Measurements from ENCODE around the gene ERCC8. TPM values are rescaled to one million over a fixed set of nuclear protein-coding genes. Genes with fewer than 3 reads are reported as not detected.
A peak's percentile ranks its signal among the peaks of the same experiment; 100 is the strongest.

ERCC8 gene
- total and polyA plus RNA-seq, 11 donors, result 3.0 to 10.1 (median 6.1) TPM

DNA sequence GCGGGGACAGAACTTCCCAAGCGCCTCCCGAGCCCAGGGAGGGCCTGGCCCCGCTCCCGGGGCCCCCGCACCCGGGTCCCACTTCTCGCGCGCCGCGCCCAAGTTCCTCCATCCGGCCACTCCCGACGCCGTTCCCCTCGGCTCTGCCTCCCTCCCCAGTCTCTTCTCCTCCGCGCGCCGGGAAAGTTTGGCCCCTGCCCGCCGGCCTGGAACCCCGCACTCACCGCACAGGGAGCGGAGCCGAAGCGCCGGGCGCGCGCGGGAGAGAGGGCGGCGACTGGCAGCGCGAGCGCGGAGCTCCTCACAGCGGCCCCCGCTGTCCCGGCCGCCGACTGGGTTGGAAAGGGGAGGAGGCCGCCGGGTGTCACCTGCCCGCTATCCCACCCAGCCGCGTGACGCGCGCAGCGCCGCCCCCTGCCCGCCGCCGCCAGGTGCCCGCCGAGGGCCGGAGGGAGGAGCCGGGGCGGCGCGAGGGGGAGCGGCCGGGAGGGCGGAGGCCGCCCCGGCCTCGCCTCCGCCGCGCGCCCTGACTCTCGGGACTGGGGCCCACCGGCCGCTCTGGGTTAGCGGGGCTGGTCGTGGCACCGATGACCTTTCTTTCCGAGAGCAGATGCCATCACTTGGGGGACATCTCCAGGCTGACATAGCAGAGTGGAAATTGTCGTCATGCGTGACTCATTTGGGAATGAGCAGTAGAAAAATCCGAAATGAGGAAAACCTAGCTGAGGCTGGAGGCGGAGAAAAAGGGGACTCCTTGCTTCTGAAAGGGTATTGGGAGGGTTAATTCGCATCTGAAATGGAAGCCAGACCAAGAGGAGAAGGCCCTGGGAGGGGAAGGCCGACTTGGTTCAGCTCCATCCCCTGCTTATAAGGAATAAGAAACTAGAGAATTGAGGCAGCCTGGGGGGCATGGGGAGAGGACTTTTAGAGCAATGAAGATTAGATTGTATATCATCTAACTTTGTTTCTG is 100.6 kb downstream of the ERCC8 start, which contains the start of gene ELOVL7:
ELOVL7 (minus strand) TSS at position 334 of the 970 bp plus-strand sequence. CDS start 56,872 bp downstream, outside the sequence.
- TF ChIP-seq, protein P1, sequence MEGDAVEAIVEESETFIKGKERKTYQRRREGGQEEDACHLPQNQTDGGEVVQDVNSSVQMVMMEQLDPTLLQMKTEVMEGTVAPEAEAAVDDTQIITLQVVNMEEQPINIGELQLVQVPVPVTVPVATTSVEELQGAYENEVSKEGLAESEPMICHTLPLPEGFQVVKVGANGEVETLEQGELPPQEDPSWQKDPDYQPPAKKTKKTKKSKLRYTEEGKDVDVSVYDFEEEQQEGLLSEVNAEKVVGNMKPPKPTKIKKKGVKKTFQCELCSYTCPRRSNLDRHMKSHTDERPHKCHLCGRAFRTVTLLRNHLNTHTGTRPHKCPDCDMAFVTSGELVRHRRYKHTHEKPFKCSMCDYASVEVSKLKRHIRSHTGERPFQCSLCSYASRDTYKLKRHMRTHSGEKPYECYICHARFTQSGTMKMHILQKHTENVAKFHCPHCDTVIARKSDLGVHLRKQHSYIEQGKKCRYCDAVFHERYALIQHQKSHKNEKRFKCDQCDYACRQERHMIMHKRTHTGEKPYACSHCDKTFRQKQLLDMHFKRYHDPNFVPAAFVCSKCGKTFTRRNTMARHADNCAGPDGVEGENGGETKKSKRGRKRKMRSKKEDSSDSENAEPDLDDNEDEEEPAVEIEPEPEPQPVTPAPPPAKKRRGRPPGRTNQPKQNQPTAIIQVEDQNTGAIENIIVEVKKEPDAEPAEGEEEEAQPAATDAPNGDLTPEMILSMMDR (IDR thresholded peaks at IDR 0.05), result peak in 8 of 12 donors; percentile 13 to 47 (median 20)
- no peak for TF ChIP-seq POLR2A (IDR thresholded peaks at IDR 0.05)
- ATAC-seq (peak in 3 of 4 donors; percentile 83 to 88 (median 84)), DNase-seq (peak in 4 of 5 donors; percentile 37 to 61 (median 42))
- peak within 1 kb of the TSS in 2 of 12 donors; percentile 37 to 38 for H3K27ac ChIP-seq
- peaks cover 3 to 44% (median 32%) of the 10 kb centered on the region in 9 donors for H3K27me3 ChIP-seq
- H3K4me3 ChIP-seq, result peak within 1 kb of the TSS; percentile 35 to 79 (median 70)
- no peaks in the 10 kb centered on the region for H3K36me3 ChIP-seq
- no peaks in the 10 kb centered on the region for H3K9me3 ChIP-seq
- WGBS, 4 donors, result 1 to 2% (median 1%) methylated on average over 31 to 87 of the region's 87 CpGs
- intact Hi-C loops (cut with DNase I), result no loop called here
- peaks cover 0 to 18% (median 7%) of the 10 kb centered on the region in 12 donors for H3K4me1 ChIP-seq

DNA sequence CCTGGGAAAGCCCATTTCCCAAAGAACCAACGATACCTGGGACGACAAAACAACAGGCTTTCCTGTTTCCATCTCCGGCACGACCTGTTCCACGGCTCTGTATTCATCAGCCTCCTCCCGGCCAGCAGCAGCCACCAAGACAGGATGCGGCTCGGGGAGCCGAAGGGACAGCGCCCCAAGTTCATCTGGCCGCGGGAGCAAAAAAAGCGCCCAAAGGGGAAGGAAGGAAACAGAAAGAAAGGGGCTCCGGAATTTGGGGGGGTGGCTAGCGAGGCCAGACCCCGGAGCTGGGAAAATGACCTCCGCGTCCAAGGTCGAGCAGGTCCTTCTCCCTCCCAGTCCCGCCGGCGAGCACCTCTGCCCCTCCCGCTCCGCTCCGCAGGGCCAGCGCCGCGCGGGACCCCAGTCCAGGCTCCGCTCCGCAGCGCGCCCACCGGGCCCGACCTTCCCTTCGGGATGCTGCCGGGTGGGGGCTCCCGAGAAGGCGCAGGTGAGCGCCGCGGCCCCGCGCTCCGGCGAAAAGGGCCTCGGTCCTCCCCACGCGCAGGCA is 101.4 kb downstream of the ERCC8 start:
- H3K36me3 ChIP-seq, result no peaks in the 10 kb centered on the region
- TF ChIP-seq, protein P1 (IDR thresholded peaks at IDR 0.05), result no peak
- TF ChIP-seq POLR2A (IDR thresholded peaks at IDR 0.05), result no peak
- H3K27me3 ChIP-seq, result peaks cover 3 to 44% (median 32%) of the 10 kb centered on the region in 9 donors
- intact Hi-C loops (cut with DNase I), result no loop called here
- peak overlapping the region in 2 of 12 donors; percentile 37 to 38 for H3K27ac ChIP-seq
- H3K9me3 ChIP-seq, result no peaks in the 10 kb centered on the region
- peaks cover 0 to 18% (median 7%) of the 10 kb centered on the region in 12 donors for H3K4me1 ChIP-seq
- peak overlapping the region; percentile 35 to 79 (median 70) for H3K4me3 ChIP-seq
- ATAC-seq (peak in 2 of 4 donors; percentile 42 to 52), DNase-seq (peak in 1 of 5 donors; percentile 55)
- 0 to 1% (median 1%) methylated on average over 30 to 49 of the region's 49 CpGs for WGBS, 4 donors

DNA sequence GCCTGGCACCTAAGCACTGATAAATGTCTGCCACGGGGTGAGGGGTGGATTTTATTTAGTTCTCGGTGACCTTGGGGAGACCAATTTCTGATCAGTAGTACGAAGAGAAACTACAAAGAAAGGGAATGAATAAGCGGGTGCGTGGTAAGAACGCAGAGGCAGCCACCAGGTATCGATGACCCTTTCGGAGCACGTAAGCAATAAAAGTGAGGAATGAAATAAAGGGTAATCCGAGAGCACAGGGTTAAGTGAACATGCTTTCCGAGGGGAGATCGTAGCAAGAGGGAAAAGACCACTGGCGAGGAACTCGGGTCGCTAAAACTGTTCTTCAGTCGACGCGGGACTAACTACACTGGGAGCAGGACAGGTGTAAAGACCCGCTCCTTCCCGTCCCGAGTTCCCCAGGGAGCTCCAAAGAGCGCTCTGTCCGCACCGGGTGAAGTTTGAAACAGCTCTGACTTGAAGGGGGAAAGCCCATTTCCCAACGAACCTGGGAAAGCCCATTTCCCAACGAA is 101.9 kb downstream of the ERCC8 start:
- TF ChIP-seq, protein P1 (IDR thresholded peaks at IDR 0.05), result no peak
- no peak for TF ChIP-seq POLR2A (IDR thresholded peaks at IDR 0.05)
- DNase-seq (no peak), ATAC-seq (no peak)
- intact Hi-C loops (cut with DNase I), result no loop called here
- no peaks in the 10 kb centered on the region for H3K36me3 ChIP-seq
- peaks cover 3 to 44% (median 32%) of the 10 kb centered on the region in 9 donors for H3K27me3 ChIP-seq
- 7 to 13% (median 10%) methylated on average over 25 to 26 of the region's 26 CpGs for WGBS, 4 donors
- no peak overlapping the region for H3K27ac ChIP-seq
- H3K4me3 ChIP-seq, result peak overlapping the region in 11 of 12 donors; percentile 35 to 79 (median 70)
- peaks cover 0 to 18% (median 7%) of the 10 kb centered on the region in 12 donors for H3K4me1 ChIP-seq
- H3K9me3 ChIP-seq, result no peaks in the 10 kb centered on the region

All from heart left ventricle (tissue), 16 donors.